Measurements from ENCODE around the gene CDK5R2.

Gene CDK5R2

GRCh38 chr2:218998414-218999002, 39.0 kb downstream of the CDK5R2 start:
- peaks cover 99% of the 10 kb centered on the region for H3K27me3 Mint-ChIP-seq (ENCODE audit: low read depth, poor library complexity)
- H3K27ac Mint-ChIP-seq = no peak overlapping the region
- H3K36me3 Mint-ChIP-seq (ENCODE audit: low read depth) = no peaks in the 10 kb centered on the region
- no peak overlapping the region for H3K4me3 Mint-ChIP-seq
- DNase-seq = no peak
- H3K4me1 Mint-ChIP-seq = peaks cover 11% of the 10 kb centered on the region
- no peak for TF ChIP-seq CTCF (IDR thresholded peaks at IDR 0.05)
- no peaks in the 10 kb centered on the region for H3K9me3 Mint-ChIP-seq

- no peak overlapping the region for H3K4me3 Mint-ChIP-seq
- DNase-seq = no peak
- H3K27me3 Mint-ChIP-seq (ENCODE audit: low read depth, poor library complexity) = peaks cover 99% of the 10 kb centered on the region
- no peaks in the 10 kb centered on the region for H3K36me3 Mint-ChIP-seq (ENCODE audit: low read depth)
- no peak overlapping the region for H3K27ac Mint-ChIP-seq
- H3K9me3 Mint-ChIP-seq = no peaks in the 10 kb centered on the region
- H3K4me1 Mint-ChIP-seq = peaks cover 11% of the 10 kb centered on the region
- TF ChIP-seq CTCF (IDR thresholded peaks at IDR 0.05) = no peak
Measured at GRCh38 chr2:218999021-218999880, 39.8 kb downstream of the CDK5R2 start.

DNA sequence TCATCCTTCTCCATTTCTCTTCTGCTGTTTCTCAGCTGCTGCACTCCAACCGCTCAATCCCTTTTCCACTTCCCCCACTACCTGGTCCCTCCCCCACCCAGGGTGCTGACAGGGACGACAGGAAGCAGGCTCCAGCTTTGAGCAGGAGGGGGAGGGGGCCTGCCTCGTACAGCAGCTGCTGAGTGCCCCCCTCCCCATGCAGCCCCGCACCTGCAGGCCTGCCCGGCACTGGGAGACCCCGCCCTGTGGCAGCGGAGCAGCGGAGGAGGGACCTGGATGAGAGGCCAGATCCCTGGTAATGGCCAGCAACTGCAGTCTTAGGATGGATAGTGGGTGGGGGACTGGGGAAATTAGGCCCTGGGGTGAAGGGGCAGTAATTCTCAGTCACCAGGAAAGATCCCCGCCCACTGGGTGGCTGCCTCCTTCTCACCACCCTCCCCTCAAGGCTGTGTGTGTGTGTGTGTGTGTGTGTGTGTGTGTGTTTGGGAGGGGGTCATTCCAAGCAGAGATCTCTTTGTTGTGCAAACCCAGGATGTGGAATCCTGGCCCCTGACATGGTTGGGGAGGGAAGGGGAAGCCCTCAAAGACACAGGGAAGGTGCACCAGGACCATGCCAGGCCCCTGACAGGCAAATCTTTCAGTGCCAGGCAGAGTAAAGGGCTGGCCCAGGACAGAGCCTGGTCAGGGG, 40.6 kb downstream of the CDK5R2 start:
- Mint-ChIP-seq H3K27me3 (ENCODE audit: low read depth, poor library complexity) (peaks cover 99% of the 10 kb centered on the region), H3K27ac (no peak overlapping the region), H3K4me1 (peaks cover 11% of the 10 kb centered on the region), H3K36me3 (ENCODE audit: low read depth) (no peaks in the 10 kb centered on the region), H3K4me3 (no peak overlapping the region), H3K9me3 (no peaks in the 10 kb centered on the region)
- TF ChIP-seq CTCF (IDR thresholded peaks at IDR 0.05) = no peak
- no peak for DNase-seq

DNA sequence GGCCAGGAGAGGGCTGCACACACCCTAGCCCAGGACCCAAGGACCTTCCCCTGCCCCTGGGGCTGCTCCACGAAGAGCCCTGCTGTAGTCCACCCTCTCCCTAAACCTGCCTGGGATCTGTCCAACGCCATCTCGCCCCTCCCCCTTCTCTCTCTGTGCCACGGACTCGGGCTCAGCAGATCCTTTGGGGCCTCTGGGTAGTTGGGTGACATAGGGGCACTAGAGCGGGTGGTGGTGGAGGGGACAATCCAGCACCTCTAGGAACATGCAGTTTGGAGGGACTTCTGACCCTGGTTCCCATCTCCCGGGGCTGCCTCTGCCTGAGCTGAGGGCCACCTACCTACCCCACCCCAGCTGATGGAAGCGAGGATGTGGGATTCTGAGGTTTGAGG, 41.1 kb downstream of the CDK5R2 start:
- Mint-ChIP-seq H3K27ac (no peak overlapping the region), H3K4me3 (no peak overlapping the region), H3K9me3 (no peaks in the 10 kb centered on the region), H3K27me3 (ENCODE audit: low read depth, poor library complexity) (peaks cover 99% of the 10 kb centered on the region), H3K4me1 (peaks cover 11% of the 10 kb centered on the region), H3K36me3 (ENCODE audit: low read depth) (no peaks in the 10 kb centered on the region)
- DNase-seq = no peak
- no peak for TF ChIP-seq CTCF (IDR thresholded peaks at IDR 0.05)

GRCh38 chr2:219001100-219001576, 41.7 kb downstream of the CDK5R2 start:
- no peak overlapping the region for H3K4me3 Mint-ChIP-seq
- H3K27ac Mint-ChIP-seq = no peak overlapping the region
- no peak for TF ChIP-seq CTCF (IDR thresholded peaks at IDR 0.05)
- peaks cover 11% of the 10 kb centered on the region for H3K4me1 Mint-ChIP-seq
- H3K36me3 Mint-ChIP-seq (ENCODE audit: low read depth) = no peaks in the 10 kb centered on the region
- no peak for DNase-seq
- no peaks in the 10 kb centered on the region for H3K9me3 Mint-ChIP-seq
- peaks cover 99% of the 10 kb centered on the region for H3K27me3 Mint-ChIP-seq (ENCODE audit: low read depth, poor library complexity)

Data from nephron progenitor cell (in vitro differentiated cells).